Activated effector memory CD4-positive, alpha-beta T cell treated with anti-CD3 and anti-CD28 coated beads, Interleukin-2, amount 50 U/mL, for 16 hours (primary cell): ENCODE results near the gene MEG3.

Experiments used
- DNase-seq: peaks from one replicate; pipeline ENCODE4 v3.0.0-alpha.2; 2020

Gene MEG3

DNA sequence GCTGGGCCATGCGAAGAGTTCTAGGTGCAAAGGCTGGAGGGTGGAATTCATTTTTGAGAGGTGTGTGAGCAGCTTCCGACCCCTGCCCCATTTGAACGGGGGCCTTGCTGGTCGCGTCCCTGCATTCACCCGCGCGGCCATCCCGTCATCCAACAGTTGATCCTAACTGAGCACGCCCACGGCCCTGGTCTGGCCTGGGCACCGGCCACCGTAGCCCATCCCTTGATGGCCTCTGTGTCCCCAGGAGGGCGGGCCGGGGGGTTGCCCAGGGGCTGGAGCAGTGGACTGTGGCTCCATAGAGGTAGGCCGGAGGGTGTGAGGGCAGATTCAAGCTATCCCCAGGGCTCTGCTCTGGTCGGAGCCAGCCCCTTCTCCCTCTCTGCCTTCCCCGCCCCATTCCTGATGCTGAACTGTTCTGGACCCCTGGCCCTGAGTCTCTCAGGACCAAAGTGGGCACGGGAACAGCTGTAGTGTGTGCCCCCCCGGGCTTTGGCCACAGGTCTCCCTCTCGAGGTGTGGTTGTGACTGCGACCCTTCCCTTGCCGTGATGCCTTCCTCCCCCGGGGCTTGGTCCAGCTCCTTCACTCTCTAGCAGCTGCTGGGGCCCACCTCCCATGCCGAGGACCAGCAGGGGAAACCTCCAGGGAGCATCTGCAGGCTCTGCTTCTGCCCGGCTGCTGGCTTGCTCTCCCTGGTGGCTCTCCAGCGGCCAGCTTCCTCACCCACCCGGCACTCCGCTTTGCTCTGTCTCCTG, 9.1 kb downstream of the MEG3 start:
- DNase-seq: no peak

DNA sequence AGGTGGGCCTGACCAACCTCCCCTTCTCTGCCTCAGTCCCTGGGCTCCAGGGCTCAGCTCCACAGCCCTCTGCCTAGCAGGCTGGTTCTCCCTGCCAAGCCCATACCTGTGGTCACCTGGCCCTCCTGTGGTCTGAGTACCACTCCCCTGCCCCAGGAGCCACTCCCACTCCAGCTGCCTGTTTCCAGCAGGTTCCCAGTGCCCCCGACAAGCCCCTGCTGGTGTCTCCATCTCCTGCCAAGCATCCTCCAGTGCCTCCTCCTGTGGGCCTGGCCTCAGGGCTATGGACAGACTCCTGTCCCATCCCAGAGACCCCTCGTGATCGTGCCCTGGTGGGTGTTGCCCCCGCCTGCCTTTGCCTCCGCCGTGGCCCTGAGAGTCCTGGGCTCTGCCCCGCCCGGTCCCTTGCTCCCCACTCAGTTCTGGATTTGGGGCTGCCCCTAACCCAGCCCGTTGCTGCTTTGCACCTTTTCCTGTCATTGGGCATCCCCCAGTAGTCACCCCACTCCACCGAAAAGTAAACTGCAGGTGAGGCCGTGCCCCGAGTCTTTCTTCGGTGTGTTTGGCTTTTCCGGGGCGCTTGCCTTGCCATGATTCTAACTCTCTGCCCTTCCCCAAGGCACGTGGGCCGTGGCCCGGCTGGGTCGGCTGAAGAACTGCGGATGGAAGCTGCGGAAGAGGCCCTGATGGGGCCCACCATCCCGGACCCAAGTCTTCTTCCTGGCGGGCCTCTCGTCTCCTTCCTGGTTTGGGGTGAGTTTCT, 9.8 kb downstream of the MEG3 start:
- DNase-seq: no peak

DNA sequence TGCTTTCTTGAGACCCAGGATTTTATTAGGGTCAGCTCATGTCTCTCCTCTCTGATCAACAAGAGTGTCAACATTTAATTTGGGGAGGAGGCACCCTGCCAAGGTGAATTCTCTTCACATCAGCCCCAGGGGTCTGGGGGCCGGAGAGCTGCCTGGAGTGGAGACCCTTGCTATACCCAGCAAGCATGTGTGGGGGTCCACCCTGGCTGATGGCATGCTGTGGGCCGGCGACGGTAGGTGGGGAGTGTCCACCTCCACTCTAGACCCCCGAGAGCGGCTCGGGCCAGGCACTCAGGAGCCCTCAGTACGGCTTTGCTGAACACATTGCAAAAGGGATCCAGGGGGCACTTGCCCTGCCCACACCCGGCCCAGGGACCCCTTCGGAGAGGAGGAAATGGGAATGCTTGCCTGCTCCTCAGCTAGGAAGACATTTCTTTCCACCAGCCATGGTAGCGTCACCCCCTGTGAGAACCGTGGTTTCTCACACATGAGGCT, 10.4 kb downstream of the MEG3 start:
- no peak for DNase-seq

DNA sequence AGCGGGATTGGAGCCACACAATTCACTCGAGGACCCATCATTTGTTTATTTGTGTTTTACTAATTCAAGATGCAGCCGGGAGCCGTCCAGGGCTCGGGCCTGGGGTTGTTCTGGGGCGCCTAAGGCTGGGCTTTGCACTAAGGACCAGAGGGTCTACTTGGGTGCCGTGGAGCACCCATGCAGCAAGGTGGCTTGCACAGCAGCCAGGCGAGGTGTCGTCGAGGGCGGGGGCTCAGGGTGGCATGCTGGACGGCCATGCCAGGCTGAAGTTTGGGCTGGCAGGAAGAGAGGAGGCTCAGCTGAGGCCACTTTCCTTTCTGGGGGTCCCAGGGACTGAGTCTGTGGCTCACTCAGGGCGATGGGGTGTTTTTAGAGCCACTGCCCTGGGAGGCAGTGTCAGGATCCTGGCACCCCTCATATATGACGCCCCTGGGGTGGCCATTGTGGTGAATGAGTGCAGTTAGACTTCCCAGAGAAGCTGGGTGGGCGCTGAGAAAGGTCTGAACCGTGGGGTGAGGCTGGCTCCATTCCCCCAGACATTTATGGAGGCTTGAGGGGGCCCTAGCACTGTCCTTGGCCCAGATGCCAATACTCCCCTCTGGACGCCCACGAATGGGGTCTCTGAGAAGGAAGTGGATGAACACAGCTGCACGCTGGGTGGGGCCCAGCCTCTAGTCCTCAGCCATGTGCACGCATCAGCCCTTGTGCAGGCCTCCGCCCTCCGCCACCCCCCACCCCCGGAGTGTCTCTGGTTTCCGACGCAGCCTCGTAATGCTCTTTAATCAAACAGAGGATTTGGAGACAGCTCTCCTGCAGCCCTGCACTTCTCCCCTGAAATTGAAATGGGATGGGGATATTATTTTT, 11.3 kb downstream of the MEG3 start:
- no peak for DNase-seq

DNA sequence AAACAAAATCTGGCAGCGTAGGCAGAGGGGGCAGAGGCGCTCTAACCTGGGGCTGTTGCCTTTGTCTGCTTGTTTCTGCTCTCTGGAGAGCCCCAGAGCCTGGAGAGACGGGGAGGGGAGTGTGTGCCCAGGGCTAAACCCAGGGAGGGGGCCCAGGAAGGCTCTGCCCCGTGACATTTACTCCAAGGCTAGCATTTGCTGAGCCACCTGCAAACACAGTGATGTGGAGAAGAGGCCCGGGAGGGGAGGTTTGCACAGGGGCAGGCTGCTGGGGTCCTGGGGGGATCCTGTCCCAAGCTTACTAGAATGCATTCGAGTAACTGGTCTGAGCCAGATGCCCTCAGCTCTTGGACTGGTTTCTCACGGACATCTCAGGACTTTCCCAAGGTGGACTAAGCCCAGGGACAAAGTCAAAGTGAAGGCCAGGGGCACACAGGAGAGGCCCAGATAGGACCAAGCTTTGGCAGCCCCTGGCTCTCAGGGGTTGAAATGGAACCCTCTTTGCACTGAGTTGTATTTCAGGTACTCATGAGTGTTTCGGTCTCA, 12.0 kb downstream of the MEG3 start:
- DNase-seq: no peak

DNA sequence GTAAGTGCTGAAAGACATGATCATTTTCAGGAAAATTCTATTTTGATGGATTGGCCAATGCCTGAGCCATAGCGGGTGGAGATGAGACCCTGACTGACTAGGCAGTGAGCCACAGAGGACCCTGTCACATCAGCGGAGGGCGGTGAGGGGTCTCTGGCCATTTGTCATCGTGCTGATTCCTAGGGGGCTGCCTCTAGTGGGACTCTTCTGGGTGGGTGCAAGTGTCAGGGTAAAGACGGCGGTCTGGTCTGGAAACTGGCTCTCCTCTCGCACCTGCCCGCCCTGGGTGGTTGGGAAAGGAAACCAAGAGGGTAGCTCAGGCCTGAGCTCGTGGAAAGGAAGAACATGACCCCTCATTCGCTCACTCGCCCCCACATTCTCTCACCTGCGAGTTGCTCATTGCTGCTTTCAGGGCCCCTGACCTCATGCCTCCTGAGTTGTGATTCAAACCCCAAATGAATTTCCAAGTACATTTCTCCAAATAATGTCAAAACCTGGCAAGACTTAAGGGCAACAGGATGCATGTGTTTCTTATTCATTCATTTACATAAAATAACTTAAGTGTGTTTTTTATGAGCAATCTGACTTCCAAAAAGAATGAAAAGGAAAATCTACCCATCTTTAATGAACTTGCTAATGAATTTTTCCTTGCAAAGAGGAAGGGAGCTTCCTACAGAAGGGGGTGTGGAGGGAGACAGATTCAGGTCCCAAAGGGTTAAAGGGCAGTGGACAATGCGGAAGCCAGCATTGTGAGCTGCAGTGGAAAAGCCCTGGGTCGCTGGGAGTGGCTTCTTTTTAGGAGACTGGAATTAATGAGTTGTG, 12.8 kb downstream of the MEG3 start:
- DNase-seq: no peak

DNA sequence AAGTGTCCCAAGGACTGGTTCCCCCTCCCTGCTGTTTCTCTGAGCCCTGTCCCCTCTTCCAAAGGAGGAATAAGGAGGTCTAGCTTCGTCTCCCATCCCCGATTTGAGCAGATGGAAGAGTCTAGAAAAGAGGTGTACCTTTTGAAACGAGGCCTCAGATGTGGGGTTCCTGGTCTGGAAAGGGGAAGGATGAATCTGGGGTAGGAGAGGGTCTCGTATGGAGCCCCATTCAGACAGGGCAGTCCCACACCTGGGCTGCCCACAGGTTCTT, 13.3 kb downstream of the MEG3 start:
- no peak for DNase-seq

DNA sequence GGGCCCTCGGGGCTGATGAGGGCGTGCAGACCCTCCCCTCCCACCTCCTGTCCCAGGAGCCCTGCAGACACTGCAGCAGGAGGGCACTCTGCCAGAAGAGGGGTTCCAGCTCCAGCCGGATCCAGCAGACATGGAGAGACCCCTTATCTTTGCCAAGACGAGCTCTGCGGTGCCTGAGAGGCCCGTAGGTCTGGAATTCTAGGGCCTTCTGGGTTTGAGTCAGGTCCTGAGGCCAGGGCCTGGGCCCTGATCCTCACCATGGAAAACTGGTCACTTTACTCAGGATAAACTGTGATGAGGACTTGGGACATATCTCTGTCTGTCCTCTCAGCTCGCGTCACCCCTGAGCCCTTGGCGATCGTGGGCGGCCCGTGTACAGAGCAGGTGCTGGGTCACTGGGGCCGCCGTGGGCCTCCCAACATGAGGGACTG, 13.8 kb downstream of the MEG3 start:
- DNase-seq: no peak

DNA sequence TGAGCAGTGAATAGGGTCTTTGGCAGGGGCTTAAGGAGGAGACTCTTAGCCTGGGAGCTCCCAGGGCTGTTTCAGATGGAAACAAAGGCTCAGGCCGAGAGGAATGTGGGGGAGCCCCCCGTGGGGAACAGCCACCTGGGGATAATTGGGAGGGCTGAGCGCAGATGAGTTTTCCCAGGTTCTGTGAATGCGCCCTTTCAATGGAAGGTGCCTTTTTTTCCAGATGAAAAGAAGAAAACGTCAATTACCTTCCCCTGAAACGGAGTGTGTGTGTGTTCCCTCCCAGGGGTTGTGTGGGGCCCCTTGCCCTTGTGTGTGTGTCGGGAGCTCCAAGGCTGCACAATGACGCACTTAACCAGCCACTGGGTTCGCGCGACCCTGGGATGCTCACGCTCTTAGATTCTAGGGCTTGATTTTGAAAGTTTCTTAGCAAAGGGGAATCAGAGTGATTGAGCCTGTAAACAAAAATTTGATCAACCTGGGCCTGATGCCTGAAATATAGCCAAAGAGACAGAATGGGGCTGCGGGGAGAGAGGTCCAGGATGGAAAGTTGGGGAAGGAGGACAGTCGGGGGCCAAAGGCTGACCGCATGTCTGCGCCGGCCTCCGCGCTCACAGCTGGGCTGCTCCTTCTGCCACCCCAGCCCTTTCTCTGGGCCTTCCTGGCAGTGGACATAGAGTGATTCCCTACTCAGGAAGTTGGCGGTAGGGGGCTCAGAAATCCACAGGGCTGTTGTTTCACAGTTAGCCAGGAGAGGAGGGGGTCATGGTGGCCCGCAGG, 14.6 kb downstream of the MEG3 start:
- DNase-seq: no peak

DNA sequence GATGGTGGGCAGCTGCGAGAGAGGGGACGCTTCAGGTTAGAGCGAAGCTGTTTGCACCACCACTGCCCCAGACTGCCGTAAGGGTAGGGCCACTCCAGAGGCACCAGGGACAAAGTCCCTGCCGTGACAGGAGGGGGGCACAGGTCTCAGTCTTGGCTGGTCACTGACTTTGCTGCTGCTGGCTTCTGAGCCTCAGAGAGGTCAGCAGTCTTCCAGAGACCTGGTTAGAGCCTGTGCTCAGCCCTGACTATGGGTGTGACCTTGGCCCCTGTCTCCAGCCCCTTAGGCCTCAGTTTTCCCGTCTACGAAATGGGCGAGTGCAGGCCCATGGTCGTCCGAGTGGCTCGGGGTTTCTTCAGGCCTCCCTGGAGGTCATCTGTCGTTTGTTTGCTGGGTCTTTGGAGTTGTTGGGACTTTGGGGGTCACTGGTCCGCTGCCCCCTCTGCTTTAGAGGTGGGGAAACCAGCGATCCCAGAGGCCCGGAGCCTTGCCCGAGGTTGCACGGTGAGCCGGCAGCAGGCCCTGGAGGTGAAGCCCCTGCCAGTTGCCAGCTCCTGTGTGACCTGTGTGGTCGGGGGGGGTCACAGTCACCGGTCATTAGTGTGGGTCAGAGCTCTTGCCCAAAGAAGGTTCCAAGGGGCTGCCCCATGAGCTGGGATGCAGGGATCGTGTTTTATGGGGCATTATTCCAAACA, 15.3 kb downstream of the MEG3 start:
- DNase-seq: no peak

DNA sequence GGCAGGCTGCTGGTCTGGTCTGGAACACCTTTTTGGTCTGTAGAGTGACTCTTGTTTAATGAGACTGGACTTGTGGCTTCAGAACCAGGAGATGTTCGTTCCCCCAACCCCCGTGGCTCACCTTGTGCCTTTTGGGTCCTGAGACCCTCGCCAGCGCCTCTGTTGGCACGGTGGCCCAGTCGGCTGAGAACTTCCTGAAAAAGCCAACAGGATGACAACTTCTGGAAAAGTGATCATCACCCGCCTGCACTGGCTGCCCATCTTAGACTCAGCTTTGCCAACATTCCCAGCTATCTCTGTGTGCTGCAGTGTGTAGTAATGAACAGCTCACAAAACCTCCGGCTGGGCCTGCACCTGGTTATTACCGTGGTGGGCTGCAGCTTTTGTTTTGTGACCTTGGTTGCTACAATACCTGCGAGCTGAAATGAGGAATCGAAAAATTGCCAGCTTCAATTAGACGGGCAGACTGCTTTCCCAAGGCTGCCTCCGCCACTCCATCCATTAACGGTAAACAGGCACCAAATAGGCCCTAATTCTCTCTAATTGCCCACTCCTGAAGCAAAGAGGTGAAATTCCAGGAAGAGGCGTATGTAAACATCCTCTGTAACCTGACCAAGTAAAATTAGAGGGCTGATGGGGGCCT, 16.0 kb downstream of the MEG3 start:
- DNase-seq: no peak

DNA sequence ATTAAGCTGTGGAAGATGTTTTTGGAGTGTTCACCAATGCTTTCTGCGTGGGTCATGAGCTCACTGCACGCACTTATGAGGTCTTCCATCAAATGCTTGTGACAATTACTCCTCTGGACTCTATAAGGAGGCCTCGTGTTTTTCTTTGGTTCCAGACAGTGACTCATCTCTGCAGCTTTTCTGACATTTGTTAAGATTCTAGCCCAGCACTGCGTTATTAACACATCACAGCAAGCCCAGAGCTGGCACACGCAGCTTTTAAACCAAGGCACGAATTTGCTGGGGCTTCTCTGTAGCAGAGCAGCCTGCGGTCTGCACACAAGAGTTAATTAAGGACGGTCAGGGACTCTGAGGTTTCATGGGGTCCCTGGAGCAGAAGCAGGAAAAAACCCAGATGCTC, 16.9 kb downstream of the MEG3 start:
- no peak for DNase-seq

DNA sequence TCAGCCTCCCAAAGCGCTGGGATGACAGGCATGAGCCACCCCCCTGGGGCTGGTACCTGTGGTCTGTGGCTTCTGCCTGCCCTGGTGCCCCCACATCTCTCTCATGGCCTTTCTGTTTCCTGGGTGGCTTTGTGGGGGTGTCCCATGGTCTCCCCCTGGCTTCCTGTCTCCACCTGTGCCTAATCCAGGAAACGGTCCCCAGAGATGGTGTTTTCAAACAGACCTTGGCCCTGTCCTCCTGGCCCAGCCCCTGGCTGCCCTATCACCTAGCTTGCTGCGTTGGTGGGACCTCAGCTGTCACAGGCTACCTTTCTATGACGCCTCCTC, 18.1 kb downstream of the MEG3 start:
- no peak for DNase-seq

DNA sequence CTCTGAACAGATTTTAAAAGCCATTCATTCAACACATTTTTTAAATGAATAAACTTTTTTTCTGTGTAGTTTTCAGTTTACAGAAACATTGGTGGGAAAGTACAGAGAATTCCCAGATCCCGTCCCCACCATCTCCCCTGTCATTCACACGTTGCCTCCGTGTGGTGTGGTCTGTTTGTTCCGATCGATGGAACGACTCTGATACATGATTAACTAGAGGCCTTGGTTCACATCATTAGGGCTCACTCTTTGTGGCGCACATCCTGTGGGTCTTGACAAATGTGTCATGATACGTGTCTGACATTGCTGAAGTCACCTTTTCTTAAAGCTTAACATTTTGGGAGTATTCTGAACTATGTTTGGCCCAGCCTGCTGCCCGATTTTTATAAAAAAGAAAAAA, 18.5 kb downstream of the MEG3 start:
- no peak for DNase-seq

DNA sequence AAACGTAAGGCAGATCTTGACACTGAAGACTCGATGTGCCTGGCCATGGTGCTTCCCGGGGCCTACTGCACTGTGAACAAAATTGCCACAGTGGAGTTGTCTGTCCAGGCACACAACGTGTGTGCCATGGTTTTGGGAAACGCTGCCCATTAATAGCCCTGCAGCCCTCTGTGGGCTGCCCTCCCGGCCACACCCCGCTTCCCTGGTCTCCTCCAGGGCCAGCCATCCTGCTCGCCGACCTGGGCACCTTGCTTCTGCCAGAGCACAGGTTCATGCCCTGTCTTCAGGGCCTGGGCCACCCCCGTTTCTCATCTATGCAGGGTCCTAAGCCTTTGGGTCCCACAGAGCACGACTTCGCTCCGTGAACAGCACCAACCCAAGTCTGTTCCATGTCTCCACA, 18.9 kb downstream of the MEG3 start:
- DNase-seq: no peak

DNA sequence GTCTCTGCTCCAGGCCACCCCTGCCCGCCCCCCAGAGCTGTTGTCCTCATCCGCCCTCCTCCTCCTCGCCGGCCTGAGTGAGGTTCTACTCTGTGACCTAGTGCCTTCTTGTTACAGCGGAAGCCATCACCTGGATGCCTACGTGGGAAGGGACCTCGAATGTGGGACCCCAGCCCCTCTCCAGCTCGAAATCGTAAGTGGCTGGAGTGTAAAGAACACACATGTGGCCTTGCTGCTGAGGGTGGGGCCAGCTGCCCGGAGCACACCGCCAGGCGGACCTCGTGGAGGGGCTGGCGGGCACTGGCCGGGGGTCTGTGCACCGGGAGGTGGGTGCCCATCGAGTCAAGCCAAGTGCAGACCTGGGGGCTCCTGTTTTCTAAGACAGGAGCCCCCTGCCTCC, 19.4 kb downstream of the MEG3 start:
- DNase-seq: no peak

DNA sequence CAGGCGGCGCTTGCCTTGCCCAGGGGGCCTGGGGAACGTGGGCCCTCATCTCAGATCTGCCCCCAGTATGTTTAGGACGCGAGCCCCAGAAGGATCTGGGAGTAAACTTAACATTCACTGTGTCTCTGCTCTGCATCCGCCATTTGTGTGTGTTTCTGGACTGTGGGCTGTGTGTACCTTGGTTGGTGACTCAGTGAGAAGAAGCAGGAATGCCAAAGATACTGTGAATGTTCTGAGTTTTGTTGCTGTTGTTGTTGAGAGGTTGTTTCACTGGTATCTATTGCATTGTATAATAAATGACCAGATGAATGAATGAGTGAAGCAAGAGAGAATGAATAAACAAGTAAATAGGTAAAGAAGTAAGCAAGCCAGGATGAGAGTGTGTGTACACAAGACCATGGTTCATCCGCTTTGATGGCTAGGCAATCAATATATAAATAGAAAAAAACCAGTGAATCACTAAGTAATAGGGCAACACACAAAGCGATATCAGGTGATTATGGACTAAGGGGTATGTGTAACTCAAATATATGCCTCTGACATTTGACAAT, 20.5 kb downstream of the MEG3 start:
- no peak for DNase-seq

DNA sequence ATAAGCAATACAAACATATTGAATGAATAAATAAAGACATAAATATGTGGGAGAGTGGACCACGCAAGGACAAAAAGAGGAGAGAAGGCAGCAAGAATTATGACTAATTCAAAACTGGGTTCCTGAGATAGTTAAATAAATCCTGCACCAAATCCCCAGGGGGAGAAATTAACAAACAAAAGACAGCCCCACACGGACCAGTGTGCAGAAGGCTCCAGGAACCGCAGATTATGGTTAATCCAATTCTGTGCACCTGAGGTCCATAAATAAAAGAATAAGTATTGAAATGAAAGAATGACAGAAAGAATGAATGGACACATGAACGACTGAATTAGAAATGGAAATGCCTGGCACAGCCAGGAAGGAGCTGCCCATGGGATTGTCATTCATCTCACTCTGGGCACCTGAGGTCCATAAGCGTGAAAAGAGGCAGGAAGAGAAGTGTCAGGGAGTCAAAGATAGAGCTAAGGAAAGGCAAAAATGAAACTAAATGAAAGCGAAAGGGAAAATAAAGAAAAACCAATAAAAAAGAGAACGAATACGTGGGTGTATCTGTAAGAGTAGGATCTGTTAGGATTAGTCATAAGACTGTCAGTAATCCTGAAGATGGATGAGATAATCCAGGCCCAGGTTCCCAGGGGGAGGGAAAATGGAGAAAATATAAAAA, 23.3 kb downstream of the MEG3 start:
- DNase-seq: no peak

DNA sequence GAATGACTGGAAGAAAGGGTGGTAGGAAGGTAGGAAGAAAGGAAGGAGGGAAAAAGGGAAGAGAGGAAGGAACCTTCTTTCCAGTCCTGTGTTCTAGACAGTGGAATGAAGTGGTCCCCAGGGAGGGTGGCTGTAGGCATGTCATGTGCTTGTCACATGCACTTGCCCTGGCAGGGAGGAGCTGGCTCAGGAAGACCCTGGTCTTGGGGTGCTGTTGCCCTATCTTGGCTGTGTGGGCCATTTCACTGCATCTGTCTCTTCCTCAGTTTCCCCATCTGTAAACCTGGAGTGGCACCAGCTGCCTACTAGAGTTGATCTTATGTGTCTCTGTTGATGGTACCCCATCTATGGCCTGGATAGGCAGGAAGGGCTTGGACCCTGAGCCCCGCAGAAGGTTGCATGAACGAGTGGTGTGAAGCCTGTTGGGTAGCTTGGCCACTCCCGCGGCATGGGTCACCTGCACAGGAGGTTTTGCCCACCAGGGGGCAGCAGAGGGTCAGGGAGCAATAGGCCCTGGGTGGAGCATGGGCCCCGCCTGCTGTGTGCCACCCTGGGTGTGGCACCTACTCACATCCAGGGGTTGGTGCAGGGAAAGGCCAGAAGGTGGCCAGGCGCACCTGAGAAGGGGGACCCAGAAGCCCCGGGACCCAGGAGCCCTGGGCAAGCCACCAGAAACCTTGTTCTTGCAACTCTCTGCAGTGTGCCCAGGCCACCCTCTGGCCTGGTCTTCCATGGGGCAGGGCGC, 25.1 kb downstream of the MEG3 start:
- DNase-seq: peak; percentile 93
